Measurements from ENCODE around the gene KCNJ8.
A peak's percentile ranks its signal among the peaks of the same experiment; 100 is the strongest.
"Not testable (repeated sequence)": the region's sequence is repeated elsewhere in the genome, so short reads cannot be mapped to it uniquely, and the experiment has no call there.

KCNJ8 gene

GRCh38 chr12:21788089-21788983, 13.8 kb upstream of the KCNJ8 start:
- H3K36me3 ChIP-seq (ENCODE audit: control insufficient read depth in 5 of 5, insufficient read depth in 5 of 5, low read length in 5 of 5), result no peaks in the 10 kb centered on the region
- no peak overlapping the region for H3K27ac ChIP-seq (ENCODE audit: low read depth, low read length)
- H3K27me3 ChIP-seq (ENCODE audit: control insufficient read depth in 5 of 5, insufficient read depth in 4 of 5, low read length in 5 of 5), result no peaks in the 10 kb centered on the region
- no peak overlapping the region for H3K4me3 ChIP-seq (ENCODE audit: low read depth in 1 of 5, low read length in 5 of 5)
- H3K9me3 ChIP-seq (ENCODE audit: control insufficient read depth in 5 of 5, low read length in 5 of 5), result no peaks in the 10 kb centered on the region
- peaks cover 2 to 24% (median 9%) of the 10 kb centered on the region in 5 donors for H3K4me1 ChIP-seq (ENCODE audit: control insufficient read depth in 5 of 5, insufficient read depth in 5 of 5, low read length in 5 of 5)
- no peak overlapping the region for H3K9ac ChIP-seq (ENCODE audit: low read length in 5 of 5)

- no peaks in the 10 kb centered on the region for H3K36me3 ChIP-seq (ENCODE audit: control insufficient read depth in 5 of 5, insufficient read depth in 5 of 5, low read length in 5 of 5)
- H3K27me3 ChIP-seq (ENCODE audit: control insufficient read depth in 5 of 5, insufficient read depth in 4 of 5, low read length in 5 of 5), result no peaks in the 10 kb centered on the region
- H3K9me3 ChIP-seq (ENCODE audit: control insufficient read depth in 5 of 5, low read length in 5 of 5), result no peaks in the 10 kb centered on the region
- H3K9ac ChIP-seq (ENCODE audit: low read length in 5 of 5), result peak overlapping the region in 1 of 5 donors; percentile 22
- H3K4me1 ChIP-seq (ENCODE audit: control insufficient read depth in 5 of 5, insufficient read depth in 5 of 5, low read length in 5 of 5), result peaks cover 2 to 24% (median 9%) of the 10 kb centered on the region in 5 donors
- H3K27ac ChIP-seq (ENCODE audit: low read depth, low read length), result peak overlapping the region; percentile 48
- peak overlapping the region in 1 of 5 donors; percentile 11 for H3K4me3 ChIP-seq (ENCODE audit: low read depth in 1 of 5, low read length in 5 of 5)
Measured at GRCh38 chr12:21786041-21786531, 11.6 kb upstream of the KCNJ8 start.

GRCh38 chr12:21782723-21783122, 8.2 kb upstream of the KCNJ8 start:
- H3K4me1 ChIP-seq (ENCODE audit: control insufficient read depth in 5 of 5, insufficient read depth in 5 of 5, low read length in 5 of 5), result peaks cover 2 to 16% (median 9%) of the 10 kb centered on the region in 5 donors
- H3K36me3 ChIP-seq (ENCODE audit: control insufficient read depth in 5 of 5, insufficient read depth in 5 of 5, low read length in 5 of 5); H3K4me3 ChIP-seq (ENCODE audit: low read depth in 1 of 5, low read length in 5 of 5); H3K9me3 ChIP-seq (ENCODE audit: control insufficient read depth in 5 of 5, low read length in 5 of 5); H3K27ac ChIP-seq (ENCODE audit: low read depth, low read length); H3K9ac ChIP-seq (ENCODE audit: low read length in 5 of 5); H3K27me3 ChIP-seq (ENCODE audit: control insufficient read depth in 5 of 5, insufficient read depth in 4 of 5, low read length in 5 of 5): not testable (repeated sequence)

- Histone ChIP-seq H3K36me3 (ENCODE audit: control insufficient read depth in 5 of 5, insufficient read depth in 5 of 5, low read length in 5 of 5) (no peaks in the 10 kb centered on the region), H3K9ac (ENCODE audit: low read length in 5 of 5) (no peak overlapping the region)
Measured at GRCh38 chr12:21780786-21781185, 6.3 kb upstream of the KCNJ8 start.

GRCh38 chr12:21776175-21776574, 1.7 kb upstream of the KCNJ8 start:
- Histone ChIP-seq H3K36me3 (ENCODE audit: control insufficient read depth in 5 of 5, insufficient read depth in 5 of 5, low read length in 5 of 5) (no peaks in the 10 kb centered on the region), H3K27me3 (ENCODE audit: control insufficient read depth in 5 of 5, insufficient read depth in 4 of 5, low read length in 5 of 5) (peaks cover 0 to 4% (median 0%) of the 10 kb centered on the region in 5 donors), H3K4me3 (ENCODE audit: low read depth in 1 of 5, low read length in 5 of 5) (no peak overlapping the region), H3K4me1 (ENCODE audit: control insufficient read depth in 5 of 5, insufficient read depth in 5 of 5, low read length in 5 of 5) (peaks cover 0 to 27% (median 23%) of the 10 kb centered on the region in 5 donors), H3K27ac (ENCODE audit: low read depth, low read length) (peak overlapping the region; percentile 82), H3K9ac (ENCODE audit: low read length in 5 of 5) (peak overlapping the region in 1 of 5 donors; percentile 85), H3K9me3 (ENCODE audit: control insufficient read depth in 5 of 5, low read length in 5 of 5) (no peaks in the 10 kb centered on the region)

More at GRCh38 chr12:21780786-21781185, 6.3 kb upstream of the KCNJ8 start:
- Histone ChIP-seq H3K4me1 (ENCODE audit: control insufficient read depth in 5 of 5, insufficient read depth in 5 of 5, low read length in 5 of 5) (peaks cover 0 to 8% (median under 1%) of the 10 kb centered on the region in 5 donors), H3K27ac (ENCODE audit: low read depth, low read length) (no peak overlapping the region), H3K27me3 (ENCODE audit: control insufficient read depth in 5 of 5, insufficient read depth in 4 of 5, low read length in 5 of 5) (no peaks in the 10 kb centered on the region), H3K4me3 (ENCODE audit: low read depth in 1 of 5, low read length in 5 of 5) (no peak overlapping the region), H3K9me3 (ENCODE audit: control insufficient read depth in 5 of 5, low read length in 5 of 5) (no peaks in the 10 kb centered on the region)

- Histone ChIP-seq H3K36me3 (ENCODE audit: control insufficient read depth in 5 of 5, insufficient read depth in 5 of 5, low read length in 5 of 5) (no peaks in the 10 kb centered on the region), H3K27ac (ENCODE audit: low read depth, low read length) (peak overlapping the region; percentile 82), H3K27me3 (ENCODE audit: control insufficient read depth in 5 of 5, insufficient read depth in 4 of 5, low read length in 5 of 5) (peaks cover 0 to 4% (median 0%) of the 10 kb centered on the region in 5 donors), H3K9me3 (ENCODE audit: control insufficient read depth in 5 of 5, low read length in 5 of 5) (no peaks in the 10 kb centered on the region), H3K4me3 (ENCODE audit: low read depth in 1 of 5, low read length in 5 of 5) (peak overlapping the region; percentile 51 to 71 (median 64)), H3K9ac (ENCODE audit: low read length in 5 of 5) (peak overlapping the region in 4 of 5 donors; percentile 37 to 85 (median 58)), H3K4me1 (ENCODE audit: control insufficient read depth in 5 of 5, insufficient read depth in 5 of 5, low read length in 5 of 5) (peaks cover 0 to 27% (median 23%) of the 10 kb centered on the region in 5 donors)
Measured at GRCh38 chr12:21775133-21775820, 771 bp upstream of the KCNJ8 start.

- H3K4me1 ChIP-seq (ENCODE audit: control insufficient read depth in 5 of 5, insufficient read depth in 5 of 5, low read length in 5 of 5), result peaks cover 0 to 27% (median 23%) of the 10 kb centered on the region in 5 donors
- peaks cover 0 to 4% (median 0%) of the 10 kb centered on the region in 5 donors for H3K27me3 ChIP-seq (ENCODE audit: control insufficient read depth in 5 of 5, insufficient read depth in 4 of 5, low read length in 5 of 5)
- peaks cover 0 to 2% (median 0%) of the 10 kb centered on the region in 5 donors for H3K36me3 ChIP-seq (ENCODE audit: control insufficient read depth in 5 of 5, insufficient read depth in 5 of 5, low read length in 5 of 5)
- no peaks in the 10 kb centered on the region for H3K9me3 ChIP-seq (ENCODE audit: control insufficient read depth in 5 of 5, low read length in 5 of 5)
- peak overlapping the region; percentile 59 to 79 (median 66) for H3K4me3 ChIP-seq (ENCODE audit: low read depth in 1 of 5, low read length in 5 of 5)
- H3K27ac ChIP-seq (ENCODE audit: low read depth, low read length), result peak overlapping the region; percentile 42
- H3K9ac ChIP-seq (ENCODE audit: low read length in 5 of 5), result peak overlapping the region in 4 of 5 donors; percentile 12 to 62 (median 23)
Measured at GRCh38 chr12:21773806-21774205, 700 bp downstream of the KCNJ8 start.

- peak overlapping the region in 2 of 5 donors; percentile 14 to 32 for H3K9ac ChIP-seq (ENCODE audit: low read length in 5 of 5)
- H3K4me3 ChIP-seq (ENCODE audit: low read depth in 1 of 5, low read length in 5 of 5), result peak overlapping the region; percentile 59 to 79 (median 66)
- peaks cover 0 to 4% (median 0%) of the 10 kb centered on the region in 5 donors for H3K27me3 ChIP-seq (ENCODE audit: control insufficient read depth in 5 of 5, insufficient read depth in 4 of 5, low read length in 5 of 5)
- peak overlapping the region; percentile 42 for H3K27ac ChIP-seq (ENCODE audit: low read depth, low read length)
- H3K4me1 ChIP-seq (ENCODE audit: control insufficient read depth in 5 of 5, insufficient read depth in 5 of 5, low read length in 5 of 5), result peaks cover 0 to 24% (median 21%) of the 10 kb centered on the region in 5 donors
- peaks cover 0 to 2% (median 0%) of the 10 kb centered on the region in 5 donors for H3K36me3 ChIP-seq (ENCODE audit: control insufficient read depth in 5 of 5, insufficient read depth in 5 of 5, low read length in 5 of 5)
- H3K9me3 ChIP-seq (ENCODE audit: control insufficient read depth in 5 of 5, low read length in 5 of 5), result no peaks in the 10 kb centered on the region
Measured at GRCh38 chr12:21773263-21773741, 1.2 kb downstream of the KCNJ8 start.

GRCh38 chr12:21771311-21771710, 3.2 kb downstream of the KCNJ8 start:
- Histone ChIP-seq H3K36me3 (ENCODE audit: control insufficient read depth in 5 of 5, insufficient read depth in 5 of 5, low read length in 5 of 5) (peaks cover 0 to 4% (median 0%) of the 10 kb centered on the region in 5 donors), H3K9me3 (ENCODE audit: control insufficient read depth in 5 of 5, low read length in 5 of 5) (no peaks in the 10 kb centered on the region), H3K9ac (ENCODE audit: low read length in 5 of 5) (no peak overlapping the region), H3K27me3 (ENCODE audit: control insufficient read depth in 5 of 5, insufficient read depth in 4 of 5, low read length in 5 of 5) (peaks cover 0 to 4% (median 0%) of the 10 kb centered on the region in 5 donors), H3K27ac (ENCODE audit: low read depth, low read length) (peak overlapping the region; percentile 31), H3K4me1 (ENCODE audit: control insufficient read depth in 5 of 5, insufficient read depth in 5 of 5, low read length in 5 of 5) (peaks cover 0 to 24% (median 21%) of the 10 kb centered on the region in 5 donors), H3K4me3 (ENCODE audit: low read depth in 1 of 5, low read length in 5 of 5) (peak overlapping the region in 1 of 5 donors; percentile 1)

Measured in subcutaneous abdominal adipose tissue (tissue), 5 donors.